SH-SY5Y (cell line): ENCODE measurements around the gene UBE3A.

ENCODE experiments used
- GATA2 ChIP-seq: IDR thresholded peaks from 2 replicates; pipeline ENCODE4 v1.6.1; 2011; ENCODE audit warnings: mild to moderate bottlenecking, low read depth, low read length
- GATA3 ChIP-seq: IDR thresholded peaks from 2 replicates; pipeline ENCODE4 v1.6.1; 2011; ENCODE audit warnings: low read depth, mild to moderate bottlenecking, low read length, moderate library complexity

The UBE3A gene

GRCh38 chr15:25454771-25455170 is 15.9 kb upstream of the UBE3A start:
- TF ChIP-seq GATA3: no peak
- no peak for TF ChIP-seq GATA2

DNA sequence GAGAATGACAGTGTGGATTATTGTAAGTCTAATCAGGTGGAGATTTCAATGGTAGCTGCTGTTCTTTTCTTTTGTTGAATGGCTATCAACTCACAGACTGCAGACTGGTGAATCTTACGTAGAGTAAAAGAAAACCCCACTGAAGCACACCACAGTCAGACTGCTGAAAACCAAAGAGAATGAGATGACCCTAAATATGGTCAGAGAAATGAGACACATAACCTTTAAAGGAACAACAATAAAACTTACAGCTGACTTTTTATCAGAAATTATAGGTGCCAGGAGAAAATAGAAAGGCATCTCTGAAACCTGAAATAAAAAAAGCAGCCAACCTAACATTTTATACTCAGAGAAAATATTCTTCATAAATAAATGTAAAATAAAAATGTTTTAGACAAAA is 12.7 kb upstream of the UBE3A start:
- no peak for TF ChIP-seq GATA3
- no peak for TF ChIP-seq GATA2

- TF ChIP-seq GATA2 (no peak), GATA3 (no peak)
Observed at GRCh38 chr15:25450163-25450562, 11.3 kb upstream of the UBE3A start.

GRCh38 chr15:25446076-25446475 is 7.3 kb upstream of the UBE3A start:
- TF ChIP-seq GATA3 (no peak), GATA2 (no peak)

DNA sequence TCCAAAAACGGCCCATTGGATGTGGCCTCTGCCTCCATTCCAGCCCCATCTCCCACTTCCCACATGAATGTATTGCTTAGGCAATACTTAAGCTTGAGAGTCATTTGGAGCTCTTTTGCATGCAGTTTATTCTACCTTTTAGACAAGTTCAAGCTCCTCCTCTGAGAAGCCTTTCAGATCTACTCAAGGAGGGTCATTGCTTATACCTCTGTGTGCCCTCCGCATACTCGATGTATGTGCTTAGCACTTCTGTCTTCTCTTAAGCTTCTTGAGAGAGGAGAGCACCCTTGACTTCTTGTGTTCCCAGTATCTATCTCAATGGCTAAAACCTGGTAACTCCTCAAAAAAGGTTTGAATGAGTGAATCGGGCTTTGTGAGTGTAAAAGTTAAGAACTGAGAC is 6.6 kb upstream of the UBE3A start:
- TF ChIP-seq GATA3: no peak
- no peak for TF ChIP-seq GATA2

GRCh38 chr15:25441111-25441510 is 2.3 kb upstream of the UBE3A start:
- no peak for TF ChIP-seq GATA2

DNA sequence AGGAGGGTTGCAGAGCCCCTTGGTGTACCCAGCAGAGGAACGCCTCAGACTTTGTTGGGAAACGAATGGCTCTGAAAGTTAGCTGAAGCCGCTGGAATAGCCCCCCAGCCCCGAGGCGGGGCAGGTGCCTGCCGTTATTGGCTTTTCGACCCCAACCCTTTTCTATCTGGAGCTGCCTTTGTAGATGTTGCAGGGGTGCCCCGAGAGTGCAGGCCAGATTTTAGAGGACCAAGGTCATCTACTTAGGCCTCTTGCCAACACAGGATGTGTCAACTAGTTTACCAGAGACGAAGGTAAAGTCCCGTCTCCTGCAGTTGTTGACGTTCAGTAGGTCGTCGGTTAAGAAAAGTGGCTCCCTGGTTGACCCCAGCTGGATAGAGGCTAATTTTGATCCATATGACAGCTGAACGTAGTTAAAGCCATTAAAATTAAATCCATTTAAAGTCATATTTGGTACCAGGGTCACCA is 579 bp upstream of the UBE3A start:
- no peak; the same call in 1 of the 2 replicates for TF ChIP-seq GATA2

GRCh38 chr15:25437777-25438600 is 835 bp downstream of the UBE3A start:
- no peak for TF ChIP-seq GATA2
- no peak for TF ChIP-seq GATA3

DNA sequence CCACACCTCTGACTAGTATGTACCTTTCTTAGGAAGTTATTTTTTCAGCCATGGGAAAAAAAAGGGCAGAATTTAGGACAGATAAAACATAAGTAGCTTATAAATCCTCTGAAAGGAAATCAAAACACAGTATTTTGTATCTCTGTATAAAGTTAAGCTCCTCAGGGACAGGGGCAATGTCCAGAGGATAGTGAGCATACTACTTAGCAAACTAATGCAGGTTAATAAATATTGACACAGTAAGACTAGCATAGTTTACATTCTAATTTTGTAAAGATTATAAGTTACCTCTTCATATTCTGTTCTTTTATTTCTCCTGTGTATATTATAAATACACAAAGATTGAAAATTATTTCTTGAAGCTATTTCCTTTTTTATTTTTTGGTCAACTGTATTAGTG is 2.1 kb downstream of the UBE3A start:
- TF ChIP-seq GATA2 (no peak), GATA3 (no peak)

- TF ChIP-seq GATA2 (no peak), GATA3 (no peak)
Observed at GRCh38 chr15:25435474-25436243, 3.2 kb downstream of the UBE3A start.

DNA sequence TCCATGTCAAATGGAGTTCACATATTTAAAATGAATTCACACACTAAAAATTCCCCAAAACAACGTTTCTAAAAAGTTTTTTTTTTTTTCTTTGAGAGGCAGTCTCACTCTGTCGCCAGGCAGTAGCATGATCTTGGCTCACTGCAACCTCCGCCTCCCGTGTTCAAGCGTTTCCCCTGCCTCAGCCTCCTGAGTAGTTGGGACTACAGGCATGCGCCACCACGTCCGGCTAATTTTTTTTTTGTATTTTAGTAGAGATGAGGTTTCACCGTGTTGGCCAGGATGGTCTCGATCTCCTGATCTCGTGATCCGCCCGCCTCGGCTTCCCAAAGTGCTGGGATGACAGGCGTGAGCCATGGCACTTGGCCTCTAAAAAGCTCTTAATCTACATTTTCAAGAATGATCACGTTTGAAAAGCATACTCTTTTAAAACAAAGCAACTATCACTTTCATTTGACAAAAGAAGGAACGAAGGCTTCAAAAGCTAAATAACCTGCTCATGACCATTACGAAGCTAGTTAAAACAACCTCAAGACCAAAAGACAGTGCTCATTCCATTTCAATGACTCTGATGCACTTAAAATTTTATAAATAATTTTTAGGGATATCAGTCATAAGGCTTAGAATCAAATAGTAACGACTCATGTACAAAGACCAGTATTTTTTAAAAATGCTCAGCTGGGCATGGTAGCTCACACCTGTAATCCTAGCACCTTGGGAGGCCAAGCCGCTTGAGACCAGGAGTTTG is 5.5 kb downstream of the UBE3A start:
- TF ChIP-seq GATA3 (no peak), GATA2 (no peak)

DNA sequence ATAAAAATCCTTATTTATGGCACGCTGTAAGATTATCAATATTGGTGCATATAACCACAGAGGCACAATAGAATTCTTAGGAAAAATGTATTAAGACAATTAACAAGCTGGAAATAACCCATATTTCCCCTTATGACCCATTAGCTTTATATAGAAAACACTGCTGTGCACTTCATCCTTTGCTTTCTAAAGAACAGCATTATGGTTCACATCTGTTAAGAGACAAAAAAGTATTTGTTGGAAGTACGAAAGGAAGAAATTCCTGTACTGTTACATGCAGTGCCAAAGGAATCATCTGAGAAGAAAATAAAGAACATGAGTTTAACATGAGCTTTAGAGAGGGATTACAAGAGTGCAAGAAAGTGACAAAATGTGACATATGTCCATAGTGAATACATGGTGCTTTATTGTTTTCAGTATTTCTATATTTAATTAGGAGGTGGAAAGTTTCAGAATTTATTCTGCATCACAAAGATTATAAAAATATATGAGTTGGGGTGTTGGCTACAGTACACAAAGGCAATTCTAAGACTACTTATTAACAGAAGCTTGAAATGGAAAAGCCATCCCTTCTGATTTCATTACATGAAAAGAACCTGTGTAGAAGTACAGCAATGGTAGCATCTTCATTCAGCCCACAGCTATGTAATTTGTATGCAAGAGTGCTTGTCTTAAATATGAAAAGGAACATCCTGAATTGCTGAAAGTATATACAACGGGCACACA is 6.8 kb downstream of the UBE3A start:
- no peak for TF ChIP-seq GATA3
- TF ChIP-seq GATA2: no peak

DNA sequence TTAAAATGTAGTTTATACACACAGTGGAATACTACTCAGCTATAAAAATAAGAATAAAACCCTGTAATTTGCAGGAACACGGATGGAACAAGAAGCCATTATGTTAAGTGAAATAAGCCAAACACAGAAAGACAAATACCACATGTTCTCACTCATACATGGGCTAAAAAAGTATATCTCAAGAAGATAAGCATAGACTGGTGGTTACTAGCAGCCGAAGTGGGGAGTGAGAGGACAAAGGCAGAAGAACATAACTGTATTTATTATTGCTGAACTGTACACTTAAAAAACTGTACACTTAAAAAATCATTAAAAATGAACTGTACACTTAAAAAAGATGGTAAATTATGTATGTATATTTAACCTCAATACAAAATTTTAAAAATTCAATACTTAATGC is 11.0 kb downstream of the UBE3A start:
- no peak for TF ChIP-seq GATA3
- no peak for TF ChIP-seq GATA2
